CMK (cell line): Measurements from ENCODE around the gene ZNF593.
A peak's percentile ranks its signal among the peaks of the same experiment; 100 is the strongest.

ENCODE experiments used
- DNase-seq: peaks from one replicate; pipeline ENCODE4 v3.0.0-alpha.2; 2010; ENCODE audit warnings: low read depth

ZNF593 gene

GRCh38 chr1:26148887-26149286 lies 20.8 kb upstream of the ZNF593 start:
- DNase-seq, result no peak

GRCh38 chr1:26153966-26154532 lies 15.7 kb upstream of the ZNF593 start:
- no peak for DNase-seq

GRCh38 chr1:26154750-26155149 lies 15.0 kb upstream of the ZNF593 start:
- no peak for DNase-seq

- DNase-seq, result no peak
Measured at GRCh38 chr1:26155370-26156284, 14.1 kb upstream of the ZNF593 start.

- DNase-seq, result no peak
Measured at GRCh38 chr1:26156285-26157038, 13.2 kb upstream of the ZNF593 start.

GRCh38 chr1:26158271-26158907 lies 11.3 kb upstream of the ZNF593 start:
- no peak for DNase-seq

GRCh38 chr1:26158908-26159742 lies 10.6 kb upstream of the ZNF593 start, which contains the start of gene FAM110D:
FAM110D (plus strand) TSS chr1:26159079; CDS start chr1:26161292, 2,213 bp downstream.
- no peak for DNase-seq

GRCh38 chr1:26159743-26160039 lies 10.0 kb upstream of the ZNF593 start:
- no peak for DNase-seq

- no peak for DNase-seq
Measured at GRCh38 chr1:26160527-26161414, 8.9 kb upstream of the ZNF593 start.

- DNase-seq, result peak; percentile 63
Measured at GRCh38 chr1:26161415-26162219, 8.1 kb upstream of the ZNF593 start.

GRCh38 chr1:26162220-26162709 lies 7.4 kb upstream of the ZNF593 start:
- no peak for DNase-seq

- no peak for DNase-seq
Measured at GRCh38 chr1:26163684-26164035, 6.0 kb upstream of the ZNF593 start.

- DNase-seq, result peak; percentile 50
Measured at GRCh38 chr1:26164036-26164860, 5.5 kb upstream of the ZNF593 start.

- DNase-seq, result no peak
Measured at GRCh38 chr1:26164861-26165842, 4.6 kb upstream of the ZNF593 start.

GRCh38 chr1:26166719-26167281 lies 2.9 kb upstream of the ZNF593 start:
- DNase-seq, result no peak

- DNase-seq, result no peak
Measured at GRCh38 chr1:26168410-26169197, 1.1 kb upstream of the ZNF593 start, which contains the start of gene C1orf232. C1orf232 (minus strand) TSS chr1:26168963; CDS start chr1:26168499, 464 bp downstream.
